Measurements from ENCODE around the gene ID3. TPM values are rescaled to one million over a fixed set of nuclear protein-coding genes. Genes with fewer than 3 reads are reported as not detected.
A peak's percentile ranks its signal among the peaks of the same experiment; 100 is the strongest.

The ID3 gene
- total and polyA plus RNA-seq, 9 of the 15 experiments (the other 6 are each of a cell fraction or from before 2014, with no cell fraction given), result 6.8 to 59.8 (median 23.5) TPM

GRCh38 chr1:23559136-23559984 is at the start of gene ID3 (continued):
- TF ChIP-seq, protein P1, sequence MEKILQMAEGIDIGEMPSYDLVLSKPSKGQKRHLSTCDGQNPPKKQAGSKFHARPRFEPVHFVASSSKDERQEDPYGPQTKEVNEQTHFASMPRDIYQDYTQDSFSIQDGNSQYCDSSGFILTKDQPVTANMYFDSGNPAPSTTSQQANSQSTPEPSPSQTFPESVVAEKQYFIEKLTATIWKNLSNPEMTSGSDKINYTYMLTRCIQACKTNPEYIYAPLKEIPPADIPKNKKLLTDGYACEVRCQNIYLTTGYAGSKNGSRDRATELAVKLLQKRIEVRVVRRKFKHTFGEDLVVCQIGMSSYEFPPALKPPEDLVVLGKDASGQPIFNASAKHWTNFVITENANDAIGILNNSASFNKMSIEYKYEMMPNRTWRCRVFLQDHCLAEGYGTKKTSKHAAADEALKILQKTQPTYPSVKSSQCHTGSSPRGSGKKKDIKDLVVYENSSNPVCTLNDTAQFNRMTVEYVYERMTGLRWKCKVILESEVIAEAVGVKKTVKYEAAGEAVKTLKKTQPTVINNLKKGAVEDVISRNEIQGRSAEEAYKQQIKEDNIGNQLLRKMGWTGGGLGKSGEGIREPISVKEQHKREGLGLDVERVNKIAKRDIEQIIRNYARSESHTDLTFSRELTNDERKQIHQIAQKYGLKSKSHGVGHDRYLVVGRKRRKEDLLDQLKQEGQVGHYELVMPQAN (IDR thresholded peaks at IDR 0.05; ENCODE audit: borderline replicate concordance), result peak; percentile 67; the same call in 1 of the 2 replicates
- TF ChIP-seq CGGBP1 (CRISPR knock-in tag; IDR thresholded peaks at IDR 0.05) (peak; percentile 66; the same call in 1 of the 2 replicates), ZNF407 (IDR thresholded peaks at IDR 0.05; ENCODE audit: low read depth) (no peak), HCFC1 (IDR thresholded peaks at IDR 0.05; ENCODE audit: low read depth, low read length) (peak; percentile 40; the same call in 1 of the 2 replicates), SPI1 (IDR thresholded peaks at IDR 0.05; ENCODE audit: borderline replicate concordance, low read depth, low read length) (peak; percentile 99), E2F4 (CRISPR knock-in tag; IDR thresholded peaks at IDR 0.05; ENCODE audit: low read depth) (peak; percentile 39; the same call in 1 of the 2 replicates), GTF2F1 (IDR thresholded peaks at IDR 0.05; ENCODE audit: low read depth, low read length) (peak; percentile 86; the same call in 1 of the 2 replicates), L3MBTL2 (IDR thresholded peaks at IDR 0.05) (peak; percentile 82), NR1H2 (CRISPR knock-in tag; IDR thresholded peaks at IDR 0.05) (no peak), HOXB6 (CRISPR knock-in tag; IDR thresholded peaks at IDR 0.05; ENCODE audit: borderline replicate concordance) (no peak), POLR2AphosphoS5 (IDR thresholded peaks at IDR 0.05; ENCODE audit: control insufficient read depth, insufficient read depth, low read depth, low read length) (peak; percentile 77), MAZ (CRISPR knock-in tag; conservative IDR thresholded peaks at IDR 0.05 in 1 of 2, IDR thresholded peaks at IDR 0.05 in 1 of 2) (peak; percentile 19 to 80; a peak in 1 of 4 replicates), BRF1 (IDR thresholded peaks at IDR 0.05; ENCODE audit: borderline replicate concordance, extremely low read depth, insufficient read length) (no peak)
